ENCODE data around the gene CLGN. TPM values are rescaled to one million over a fixed set of nuclear protein-coding genes. Genes with fewer than 3 reads are reported as not detected.

CLGN gene
- total and polyA plus RNA-seq, 7 donors, result 0.14 to 0.89 (median 0.39) TPM

- Histone ChIP-seq H3K4me3 (no peak overlapping the region), H3K4me1 (no peaks in the 10 kb centered on the region), H3K27me3 (ENCODE audit: insufficient read depth in 3 of 3, low read length in 2 of 3) (no peaks in the 10 kb centered on the region), H3K9me3 (no peaks in the 10 kb centered on the region), H3K27ac (no peak overlapping the region), H3K36me3 (ENCODE audit: insufficient read depth in 1 of 2, low read depth in 1 of 2) (no peaks in the 10 kb centered on the region)
- no peak for ATAC-seq
- TF ChIP-seq, protein P1, sequence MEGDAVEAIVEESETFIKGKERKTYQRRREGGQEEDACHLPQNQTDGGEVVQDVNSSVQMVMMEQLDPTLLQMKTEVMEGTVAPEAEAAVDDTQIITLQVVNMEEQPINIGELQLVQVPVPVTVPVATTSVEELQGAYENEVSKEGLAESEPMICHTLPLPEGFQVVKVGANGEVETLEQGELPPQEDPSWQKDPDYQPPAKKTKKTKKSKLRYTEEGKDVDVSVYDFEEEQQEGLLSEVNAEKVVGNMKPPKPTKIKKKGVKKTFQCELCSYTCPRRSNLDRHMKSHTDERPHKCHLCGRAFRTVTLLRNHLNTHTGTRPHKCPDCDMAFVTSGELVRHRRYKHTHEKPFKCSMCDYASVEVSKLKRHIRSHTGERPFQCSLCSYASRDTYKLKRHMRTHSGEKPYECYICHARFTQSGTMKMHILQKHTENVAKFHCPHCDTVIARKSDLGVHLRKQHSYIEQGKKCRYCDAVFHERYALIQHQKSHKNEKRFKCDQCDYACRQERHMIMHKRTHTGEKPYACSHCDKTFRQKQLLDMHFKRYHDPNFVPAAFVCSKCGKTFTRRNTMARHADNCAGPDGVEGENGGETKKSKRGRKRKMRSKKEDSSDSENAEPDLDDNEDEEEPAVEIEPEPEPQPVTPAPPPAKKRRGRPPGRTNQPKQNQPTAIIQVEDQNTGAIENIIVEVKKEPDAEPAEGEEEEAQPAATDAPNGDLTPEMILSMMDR (IDR thresholded peaks at IDR 0.05), result no peak
- intact Hi-C loops (cut with DNase I), result no loop called here
- 84 to 87% (median 84%) methylated on average over 9 of the region's 9 CpGs for WGBS, 3 donors
- no peak for DNase-seq
Observed at GRCh38 chr4:140344621-140345020, 82.8 kb downstream of the CLGN start.

DNA sequence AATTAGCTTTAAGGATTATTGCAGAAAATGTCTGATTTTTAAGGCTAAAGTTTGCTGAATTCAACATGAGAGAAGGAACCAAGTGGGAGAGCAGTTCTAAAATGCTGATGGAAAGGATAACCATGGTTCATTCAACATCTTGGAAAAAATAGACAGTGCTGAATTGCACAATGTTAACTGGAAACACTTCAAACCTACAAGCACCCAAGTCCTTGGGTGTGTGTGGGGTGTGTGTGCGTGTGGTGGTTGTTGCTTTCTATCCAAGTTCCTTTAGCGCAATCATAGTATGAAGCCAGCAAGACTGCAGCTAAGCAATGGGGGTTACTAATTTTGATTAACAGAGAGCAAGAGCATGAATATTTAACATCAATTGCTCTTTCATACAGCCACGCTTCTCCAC is 83.3 kb downstream of the CLGN start:
- Histone ChIP-seq H3K36me3 (ENCODE audit: insufficient read depth in 1 of 2, low read depth in 1 of 2) (no peaks in the 10 kb centered on the region), H3K4me3 (no peak overlapping the region), H3K27me3 (ENCODE audit: insufficient read depth in 3 of 3, low read length in 2 of 3) (no peaks in the 10 kb centered on the region), H3K4me1 (no peaks in the 10 kb centered on the region), H3K27ac (no peak overlapping the region), H3K9me3 (no peaks in the 10 kb centered on the region)
- intact Hi-C loops (cut with DNase I), result no loop called here
- WGBS, 3 donors, result 76 to 86% (median 78%) methylated on average over 3 of the region's 3 CpGs
- TF ChIP-seq, protein P1 (IDR thresholded peaks at IDR 0.05), result no peak
- no peak for ATAC-seq
- no peak for DNase-seq

DNA sequence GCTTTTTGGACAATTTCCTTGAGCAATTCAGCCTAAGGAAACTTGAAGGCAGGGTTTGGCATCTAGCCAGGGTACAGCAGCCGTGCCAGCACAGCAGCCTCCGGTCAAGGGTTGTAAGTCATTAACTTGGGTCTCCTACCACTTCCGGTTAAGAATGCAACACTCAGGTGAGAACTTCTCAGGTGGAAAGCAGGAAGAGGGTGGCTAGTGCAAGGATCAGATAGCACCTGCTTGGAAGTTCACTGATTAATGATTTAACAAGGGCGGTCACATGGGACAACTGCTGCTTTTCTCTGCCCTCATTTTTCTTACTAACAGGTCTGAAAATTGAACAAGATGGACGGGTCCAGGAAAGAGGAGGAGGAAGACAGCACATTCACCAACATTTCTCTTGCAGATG is 84.1 kb downstream of the CLGN start:
- Histone ChIP-seq H3K27ac (no peak overlapping the region), H3K36me3 (ENCODE audit: insufficient read depth in 1 of 2, low read depth in 1 of 2) (no peaks in the 10 kb centered on the region), H3K27me3 (ENCODE audit: insufficient read depth in 3 of 3, low read length in 2 of 3) (no peaks in the 10 kb centered on the region), H3K9me3 (no peaks in the 10 kb centered on the region), H3K4me3 (no peak overlapping the region), H3K4me1 (no peaks in the 10 kb centered on the region)
- TF ChIP-seq, protein P1 (IDR thresholded peaks at IDR 0.05), result no peak
- DNase-seq (no peak), ATAC-seq (no peak)
- intact Hi-C loops (cut with DNase I), result no loop called here
- 23 to 29% (median 24%) methylated on average over 5 of the region's 5 CpGs for WGBS, 3 donors

GRCh38 chr4:140342620-140343019 is 84.8 kb downstream of the CLGN start:
- Histone ChIP-seq H3K36me3 (ENCODE audit: insufficient read depth in 1 of 2, low read depth in 1 of 2) (no peaks in the 10 kb centered on the region), H3K27ac (no peak overlapping the region), H3K4me3 (no peak overlapping the region), H3K27me3 (ENCODE audit: insufficient read depth in 3 of 3, low read length in 2 of 3) (no peaks in the 10 kb centered on the region), H3K9me3 (no peaks in the 10 kb centered on the region), H3K4me1 (no peaks in the 10 kb centered on the region)
- TF ChIP-seq, protein P1 (IDR thresholded peaks at IDR 0.05), result no peak
- 70 to 88% (median 85%) methylated on average over 1 of the region's 1 CpG for WGBS, 3 donors
- intact Hi-C loops (cut with DNase I), result no loop called here
- DNase-seq (no peak), ATAC-seq (no peak)

Other genes starting within 250 kb of the CLGN start
- gene SCOC, start 54.0 kb downstream of the CLGN start, total RNA-seq, result 10 to 100 TPM; 23.9 to 31.6 (median 28.5) TPM
- 10 to 100 TPM; 32.6 to 85.9 (median 40.7) TPM for gene SCOC, start 54.0 kb downstream of the CLGN start, polyA plus RNA-seq
- gene MGAT4D, start 70.6 kb upstream of the CLGN start, total RNA-seq, result not detected
- gene MGAT4D, start 70.6 kb upstream of the CLGN start, polyA plus RNA-seq, result not detected
- gene ELMOD2, start 96.5 kb upstream of the CLGN start, total RNA-seq, result 10 to 100 TPM in 1 of 4 donors, 1 to 10 TPM in 3; 6.9 to 10.0 (median 8.7) TPM
- 1 to 10 TPM; 3.1 to 7.6 (median 4.5) TPM for gene ELMOD2, start 96.5 kb upstream of the CLGN start, polyA plus RNA-seq
- gene UCP1, start 141.3 kb upstream of the CLGN start, total RNA-seq, result not detected
- under 1 TPM in 1 of 3 donors, not detected in 2; 0.09 TPM for gene UCP1, start 141.3 kb upstream of the CLGN start, polyA plus RNA-seq